Esophagus squamous epithelium (tissue), 4 donors: ENCODE data around the gene FNTB.

ENCODE experiments used
- CTCF ChIP-seq, 6 experiments: fragments of 450-650 bp in 4 of 6; fragments of 200-600 bp in 2 of 6; sonication (generic) in 2 of 6; IDR thresholded peaks; one replicate each; pipeline ENCODE4 v1.5.1; 2016 to 2019; ENCODE audit warnings: antibody characterized with exemption in 6 of 6, mild to moderate bottlenecking in 4 of 6, moderate library complexity in 4 of 6
- POLR2A ChIP-seq, 4 donors: fragments of 450-650 bp; IDR thresholded peaks; one replicate each; pipeline ENCODE4 v1.6.1; 2017; ENCODE audit warnings: antibody characterized with exemption in 4 of 4, mild to moderate bottlenecking in 4 of 4, moderate library complexity in 3 of 4

GRCh38 chr14:65024957-65025356 is 38.3 kb downstream of the FNTB start:
- TF ChIP-seq CTCF (IDR thresholded peaks at IDR 0.05) (no peak), POLR2A (IDR thresholded peaks at IDR 0.05) (no peak)
